ENCODE results near the gene EDA.

Gene EDA

GRCh38 chrX:69615779-69616456, at the start of gene EDA:
EDA (plus strand) TSS chrX:69616113.
- peak; percentile 77 for DNase-seq

GRCh38 chrX:69568828-69569227, 47.1 kb upstream of the EDA start:
- no peak for DNase-seq

- no peak for DNase-seq
Observed at GRCh38 chrX:69597399-69597798, 18.5 kb upstream of the EDA start.

GRCh38 chrX:69600182-69600581, 15.7 kb upstream of the EDA start:
- no peak for DNase-seq

GRCh38 chrX:69603566-69604194, 12.2 kb upstream of the EDA start:
- no peak for DNase-seq

- DNase-seq: no peak
Observed at GRCh38 chrX:69605521-69605920, 10.4 kb upstream of the EDA start.

GRCh38 chrX:69607616-69608015, 8.3 kb upstream of the EDA start:
- DNase-seq: no peak

GRCh38 chrX:69613946-69614345, 2.0 kb upstream of the EDA start:
- DNase-seq: no peak

- DNase-seq: no peak
Observed at GRCh38 chrX:69614886-69615285, 1.0 kb upstream of the EDA start.

GRCh38 chrX:69615342-69615741, 571 bp upstream of the EDA start:
- no peak for DNase-seq

GRCh38 chrX:69616457-69617203, 717 bp downstream of the EDA start:
- DNase-seq: no peak

- no peak for DNase-seq
Observed at GRCh38 chrX:69618803-69619202, 2.9 kb downstream of the EDA start.

GRCh38 chrX:69626129-69626528, 10.2 kb downstream of the EDA start:
- DNase-seq: no peak

GRCh38 chrX:69627744-69628143, 11.8 kb downstream of the EDA start:
- DNase-seq: no peak

- no peak for DNase-seq
Observed at GRCh38 chrX:69630147-69630546, 14.2 kb downstream of the EDA start.

- no peak for DNase-seq
Observed at GRCh38 chrX:69664693-69665092, 48.8 kb downstream of the EDA start.

- DNase-seq: no peak
Observed at GRCh38 chrX:69670001-69670555, 54.2 kb downstream of the EDA start.

- no peak for DNase-seq
Observed at GRCh38 chrX:69674891-69675290, 59.0 kb downstream of the EDA start.

- DNase-seq: no peak
Observed at GRCh38 chrX:69705818-69706217, 89.9 kb downstream of the EDA start.

GRCh38 chrX:69718102-69718501, 102.2 kb downstream of the EDA start:
- no peak for DNase-seq

- no peak for DNase-seq
Observed at GRCh38 chrX:69724307-69724706, 108.4 kb downstream of the EDA start.

GRCh38 chrX:69740317-69740716, 124.4 kb downstream of the EDA start:
- no peak for DNase-seq

GRCh38 chrX:69741721-69742120, 125.8 kb downstream of the EDA start:
- DNase-seq: no peak

GRCh38 chrX:69746051-69746450, 130.1 kb downstream of the EDA start:
- DNase-seq: no peak
